HG02642 (cell line): ENCODE results near the gene IKBKG.
"Not testable (repeated sequence)": the region's sequence is repeated elsewhere in the genome, so short reads cannot be mapped to it uniquely, and the experiment has no call there.

ENCODE experiments used
- ATAC-seq: cut with Tn5 transposase; IDR thresholded peaks from one replicate; pipeline ENCODE4 v1.9.1; 2021; ENCODE audit warnings: mild to moderate bottlenecking; ENCODE audit not compliant: unreplicated experiment, poor library complexity

IKBKG gene

GRCh38 chrX:154602226-154602625 lies 54.8 kb downstream of the IKBKG start:
- no peak for ATAC-seq

DNA sequence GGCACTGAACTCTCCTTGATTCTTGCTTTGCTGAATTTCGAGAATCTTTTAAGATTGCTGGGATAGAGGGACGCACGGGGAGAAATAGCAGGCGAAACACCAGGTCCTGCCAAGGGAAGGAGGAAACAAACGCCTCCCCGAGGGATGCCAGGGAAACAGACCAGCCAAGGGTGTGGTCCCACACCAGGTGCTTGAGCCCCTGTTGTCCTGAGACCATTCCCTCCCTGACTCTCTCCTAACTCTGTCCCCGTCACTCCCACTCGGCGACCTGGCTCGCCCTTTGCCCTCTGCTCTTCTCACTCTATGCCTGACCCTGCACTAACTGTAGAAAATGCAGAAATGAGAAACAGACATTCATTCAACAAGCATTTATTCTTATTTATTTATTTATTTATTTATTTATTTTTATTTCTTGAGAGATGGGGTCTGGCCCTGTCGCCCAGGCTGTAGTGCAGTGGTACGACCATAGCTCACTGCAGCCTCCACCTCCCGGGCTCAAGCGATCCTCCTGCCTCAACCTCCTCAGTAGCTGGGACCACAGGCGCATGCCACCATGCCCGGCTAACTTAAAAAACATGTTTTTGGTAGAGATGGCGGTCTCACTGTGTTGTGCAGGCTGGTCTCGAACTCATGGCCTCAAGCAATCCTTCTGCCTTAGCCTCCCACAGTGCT lies 55.5 kb downstream of the IKBKG start:
- ATAC-seq, result no peak

DNA sequence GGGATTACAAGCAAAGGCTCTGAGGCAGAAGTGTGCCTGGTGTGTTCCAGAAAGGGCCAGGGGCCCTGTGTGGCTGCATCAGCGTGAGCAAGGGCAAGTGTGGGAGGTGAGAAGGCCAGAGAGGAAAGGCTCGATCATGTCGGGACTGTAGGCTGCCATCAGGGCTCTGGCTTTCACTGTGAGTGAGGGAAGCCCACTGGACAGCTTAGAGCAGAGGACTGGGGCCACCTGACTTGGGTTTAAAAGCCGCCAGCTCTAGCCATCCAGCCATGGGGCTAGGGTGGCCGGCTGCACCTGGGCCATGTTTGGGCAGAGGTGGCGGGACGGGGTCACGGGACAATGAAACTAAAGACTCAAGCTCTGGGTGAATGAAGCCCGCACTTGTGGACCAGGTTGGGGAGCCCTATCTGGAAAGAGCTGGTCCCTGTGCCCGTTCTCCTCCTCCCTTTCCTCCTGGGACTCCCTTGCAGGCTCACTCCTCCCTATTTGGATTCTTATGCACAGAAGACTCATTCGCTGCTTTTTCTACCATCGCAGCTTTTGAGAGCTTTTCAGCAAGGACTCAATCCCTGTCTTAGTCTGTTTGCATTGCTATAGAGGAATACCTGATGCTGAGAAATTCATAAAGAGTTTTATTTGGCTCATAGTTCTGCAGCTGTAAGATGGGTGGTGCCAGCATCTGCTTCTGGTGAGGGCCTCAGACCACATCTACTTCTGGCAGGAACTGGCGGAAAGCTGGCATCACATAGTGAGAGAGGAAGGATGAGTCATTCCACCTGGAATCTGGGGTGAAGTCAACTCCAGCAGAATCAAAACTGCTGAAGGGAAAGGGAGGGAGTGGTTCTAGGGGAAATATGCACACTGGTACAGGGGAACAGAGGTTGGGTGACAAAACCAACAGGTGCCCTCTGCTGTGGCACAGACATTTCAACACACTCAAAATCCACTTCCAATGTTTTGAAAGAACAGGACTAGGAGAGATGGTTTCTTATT lies 56.3 kb downstream of the IKBKG start:
- ATAC-seq, result no peak

GRCh38 chrX:154605566-154605965 lies 58.1 kb downstream of the IKBKG start:
- no peak for ATAC-seq

DNA sequence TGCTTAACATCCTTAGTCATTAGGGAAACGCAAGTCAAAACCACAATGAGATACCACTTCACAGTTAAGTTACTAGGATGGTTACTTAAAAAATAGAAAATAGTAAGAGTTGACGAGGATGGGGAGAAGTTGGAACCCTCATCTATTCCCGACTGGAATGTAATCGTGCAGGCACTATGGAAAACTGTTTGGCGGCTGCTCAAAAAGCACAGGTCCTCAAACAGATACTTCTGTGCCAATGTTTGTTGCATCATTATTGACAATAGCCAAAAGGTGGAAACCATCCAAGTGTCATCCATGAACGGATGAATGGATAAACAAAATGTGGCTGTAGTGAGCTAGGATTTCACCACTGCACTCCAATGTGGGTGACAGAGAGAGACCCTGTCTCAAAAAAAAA lies 60.0 kb downstream of the IKBKG start:
- no peak for ATAC-seq

GRCh38 chrX:154607976-154608375 lies 60.6 kb downstream of the IKBKG start:
- ATAC-seq, result not testable (repeated sequence)

GRCh38 chrX:154608823-154609222 lies 61.4 kb downstream of the IKBKG start:
- not testable (repeated sequence) for ATAC-seq

DNA sequence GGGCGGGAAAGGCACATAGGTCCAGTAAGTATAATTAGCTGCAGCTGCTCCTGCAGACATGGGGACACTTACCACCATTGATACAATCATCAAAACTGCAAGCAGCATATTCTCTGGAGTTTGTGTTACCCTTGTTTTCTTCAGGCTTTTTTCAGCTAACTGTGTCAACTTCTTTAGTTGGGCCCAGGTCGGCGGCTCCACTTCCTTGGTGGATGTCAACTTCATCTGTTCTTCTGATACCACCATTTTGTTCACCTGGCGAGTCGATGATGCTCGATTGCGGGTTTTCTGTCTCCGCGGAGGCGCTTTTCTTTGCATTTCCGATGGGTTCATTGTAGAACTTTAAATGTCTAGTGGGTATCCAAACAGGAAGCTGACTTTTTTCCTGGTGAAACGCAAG lies 63.7 kb downstream of the IKBKG start:
- ATAC-seq, result not testable (repeated sequence)

DNA sequence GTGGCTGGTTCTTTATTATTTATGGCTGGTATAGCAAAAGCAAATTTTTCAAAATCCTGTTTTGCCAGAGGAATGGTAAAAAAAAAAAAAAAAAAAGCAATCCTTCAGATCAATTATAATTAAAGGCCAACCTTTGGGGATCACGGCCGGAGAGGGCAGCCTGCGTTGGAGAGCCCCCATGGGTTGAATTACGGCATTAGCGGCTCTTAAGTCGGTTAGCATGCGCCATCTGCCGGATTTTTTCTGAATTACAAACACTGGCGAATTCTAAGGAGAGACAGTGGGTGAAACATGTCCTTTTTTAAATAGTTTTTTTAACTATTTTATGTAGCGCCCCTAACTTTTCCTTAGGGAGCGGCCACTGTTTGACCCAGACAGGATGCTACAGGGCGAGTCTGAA lies 66.2 kb downstream of the IKBKG start:
- ATAC-seq, result not testable (repeated sequence)
